ENCODE data around the gene LIN54.

DNA sequence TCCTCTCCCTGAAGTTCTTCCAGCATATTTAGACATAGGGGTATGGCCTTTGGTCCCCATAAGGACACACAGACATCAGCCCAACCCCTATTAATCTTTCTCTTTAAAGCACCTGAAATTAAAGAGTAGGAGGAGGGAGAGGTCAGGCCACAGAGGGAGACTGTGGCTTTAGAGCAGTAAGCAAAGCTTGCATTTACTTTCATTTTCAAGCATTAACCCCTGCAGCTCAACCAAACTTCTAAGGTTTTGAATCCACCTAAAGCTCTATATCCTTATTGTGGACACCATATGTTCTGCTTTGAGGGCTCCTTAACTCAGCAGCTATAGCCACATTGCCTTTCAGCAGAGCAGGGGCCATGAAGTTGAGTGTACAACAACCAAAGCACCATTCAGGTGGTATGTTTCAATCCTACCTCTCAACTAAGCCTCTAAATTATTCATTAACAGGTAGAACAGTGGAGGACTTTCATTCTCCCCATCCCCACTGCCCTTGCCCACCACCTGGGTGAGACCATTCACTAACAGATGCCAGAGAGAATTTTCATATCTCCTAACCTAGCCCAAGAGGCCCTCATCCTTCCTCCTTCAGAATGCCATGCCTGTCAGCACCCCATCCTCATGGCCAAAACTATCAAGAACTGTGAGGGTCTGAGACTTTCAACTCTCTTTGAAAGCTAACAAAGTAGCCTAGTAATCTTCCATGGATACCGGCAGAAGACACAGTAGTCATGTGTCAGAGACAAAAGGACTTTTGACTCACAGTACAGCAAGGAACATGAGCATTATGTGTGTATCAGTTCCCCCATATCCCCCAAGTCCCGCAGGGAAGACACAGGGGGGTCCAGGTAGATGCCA is 20.8 kb downstream of the LIN54 start:
- no peak for TF ChIP-seq POLR2A (IDR thresholded peaks at IDR 0.05)
- TF ChIP-seq, protein P1, sequence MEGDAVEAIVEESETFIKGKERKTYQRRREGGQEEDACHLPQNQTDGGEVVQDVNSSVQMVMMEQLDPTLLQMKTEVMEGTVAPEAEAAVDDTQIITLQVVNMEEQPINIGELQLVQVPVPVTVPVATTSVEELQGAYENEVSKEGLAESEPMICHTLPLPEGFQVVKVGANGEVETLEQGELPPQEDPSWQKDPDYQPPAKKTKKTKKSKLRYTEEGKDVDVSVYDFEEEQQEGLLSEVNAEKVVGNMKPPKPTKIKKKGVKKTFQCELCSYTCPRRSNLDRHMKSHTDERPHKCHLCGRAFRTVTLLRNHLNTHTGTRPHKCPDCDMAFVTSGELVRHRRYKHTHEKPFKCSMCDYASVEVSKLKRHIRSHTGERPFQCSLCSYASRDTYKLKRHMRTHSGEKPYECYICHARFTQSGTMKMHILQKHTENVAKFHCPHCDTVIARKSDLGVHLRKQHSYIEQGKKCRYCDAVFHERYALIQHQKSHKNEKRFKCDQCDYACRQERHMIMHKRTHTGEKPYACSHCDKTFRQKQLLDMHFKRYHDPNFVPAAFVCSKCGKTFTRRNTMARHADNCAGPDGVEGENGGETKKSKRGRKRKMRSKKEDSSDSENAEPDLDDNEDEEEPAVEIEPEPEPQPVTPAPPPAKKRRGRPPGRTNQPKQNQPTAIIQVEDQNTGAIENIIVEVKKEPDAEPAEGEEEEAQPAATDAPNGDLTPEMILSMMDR (IDR thresholded peaks at IDR 0.05), result no peak
